ENCODE results near the gene TMPRSS11F. TPM values are rescaled to one million over a fixed set of nuclear protein-coding genes. Genes with fewer than 3 reads are reported as not detected.

TMPRSS11F gene
- total RNA-seq, 1 donor from 2014 or later = 13.8 TPM

- intact Hi-C loops (cut with DNase I) = no loop called here
- H3K4me1 ChIP-seq = no peaks in the 10 kb centered on the region
- no peaks in the 10 kb centered on the region for H3K36me3 ChIP-seq
- TF ChIP-seq POLR2A (IDR thresholded peaks at IDR 0.05) (no peak), POLR2AphosphoS5 (IDR thresholded peaks at IDR 0.05; ENCODE audit: insufficient read depth in 1 of 2, low read depth in 1 of 2) (no peak), CTCF (IDR thresholded peaks at IDR 0.05) (no peak)
- no peak for DNase-seq (ENCODE audit: extremely low spot score in 2 of 2)
- no peak overlapping the region for H3K27ac ChIP-seq
- H3K9me3 ChIP-seq = no peaks in the 10 kb centered on the region
- H3K4me3 ChIP-seq = no peak overlapping the region
- no peaks in the 10 kb centered on the region for H3K27me3 ChIP-seq
Measured at GRCh38 chr4:68082758-68083157, 46.9 kb downstream of the TMPRSS11F start.

- Histone ChIP-seq H3K4me1 (no peaks in the 10 kb centered on the region), H3K4me3 (no peak overlapping the region), H3K27ac (no peak overlapping the region), H3K36me3 (no peaks in the 10 kb centered on the region), H3K27me3 (no peaks in the 10 kb centered on the region), H3K9me3 (no peaks in the 10 kb centered on the region)
- TF ChIP-seq POLR2A (IDR thresholded peaks at IDR 0.05) = no peak
- intact Hi-C loops (cut with DNase I) = no loop called here
- no peak for DNase-seq (ENCODE audit: extremely low spot score in 2 of 2)
Measured at GRCh38 chr4:68079928-68080327, 49.7 kb downstream of the TMPRSS11F start.

GRCh38 chr4:68077737-68078136, 51.9 kb downstream of the TMPRSS11F start:
- TF ChIP-seq CTCF (IDR thresholded peaks at IDR 0.05) (no peak), POLR2A (IDR thresholded peaks at IDR 0.05) (no peak), POLR2AphosphoS5 (IDR thresholded peaks at IDR 0.05; ENCODE audit: insufficient read depth in 1 of 2, low read depth in 1 of 2) (no peak)
- DNase-seq (ENCODE audit: extremely low spot score in 2 of 2) = no peak
- intact Hi-C loops (cut with DNase I) = no loop called here
- H3K36me3 ChIP-seq = no peaks in the 10 kb centered on the region
- no peak overlapping the region for H3K27ac ChIP-seq
- H3K9me3 ChIP-seq = no peaks in the 10 kb centered on the region
- no peak overlapping the region for H3K4me3 ChIP-seq
- H3K4me1 ChIP-seq = no peaks in the 10 kb centered on the region
- no peaks in the 10 kb centered on the region for H3K27me3 ChIP-seq

- no peak overlapping the region for H3K4me3 ChIP-seq
- no peaks in the 10 kb centered on the region for H3K27me3 ChIP-seq
- H3K9me3 ChIP-seq = no peaks in the 10 kb centered on the region
- no peak overlapping the region for H3K27ac ChIP-seq
- intact Hi-C loops (cut with DNase I) = no loop called here
- H3K36me3 ChIP-seq = no peaks in the 10 kb centered on the region
- DNase-seq (ENCODE audit: extremely low spot score in 2 of 2) = no peak
- no peak for TF ChIP-seq POLR2A (IDR thresholded peaks at IDR 0.05)
- no peak for TF ChIP-seq POLR2AphosphoS5 (IDR thresholded peaks at IDR 0.05; ENCODE audit: insufficient read depth in 1 of 2, low read depth in 1 of 2)
- TF ChIP-seq CTCF (IDR thresholded peaks at IDR 0.05) = no peak
- no peaks in the 10 kb centered on the region for H3K4me1 ChIP-seq
Measured at GRCh38 chr4:68077301-68077700, 52.4 kb downstream of the TMPRSS11F start.

- no peaks in the 10 kb centered on the region for H3K4me1 ChIP-seq
- H3K27ac ChIP-seq = no peak overlapping the region
- DNase-seq (ENCODE audit: extremely low spot score in 2 of 2) = no peak
- no peaks in the 10 kb centered on the region for H3K27me3 ChIP-seq
- H3K36me3 ChIP-seq = no peaks in the 10 kb centered on the region
- TF ChIP-seq POLR2A (IDR thresholded peaks at IDR 0.05) (no peak), POLR2AphosphoS5 (IDR thresholded peaks at IDR 0.05; ENCODE audit: insufficient read depth in 1 of 2, low read depth in 1 of 2) (no peak), CTCF (IDR thresholded peaks at IDR 0.05) (no peak)
- no peaks in the 10 kb centered on the region for H3K9me3 ChIP-seq
- intact Hi-C loops (cut with DNase I) = no loop called here
- no peak overlapping the region for H3K4me3 ChIP-seq
Measured at GRCh38 chr4:68076194-68076593, 53.5 kb downstream of the TMPRSS11F start.

GRCh38 chr4:68074397-68074796, 55.3 kb downstream of the TMPRSS11F start:
- no peak overlapping the region for H3K27ac ChIP-seq
- no peak overlapping the region for H3K4me3 ChIP-seq
- no peaks in the 10 kb centered on the region for H3K27me3 ChIP-seq
- no peaks in the 10 kb centered on the region for H3K4me1 ChIP-seq
- intact Hi-C loops (cut with DNase I) = no loop called here
- no peaks in the 10 kb centered on the region for H3K9me3 ChIP-seq
- TF ChIP-seq POLR2A (IDR thresholded peaks at IDR 0.05) (no peak), POLR2AphosphoS5 (IDR thresholded peaks at IDR 0.05; ENCODE audit: insufficient read depth in 1 of 2, low read depth in 1 of 2) (peak in 1 of 2 donors; percentile 72), CTCF (IDR thresholded peaks at IDR 0.05) (no peak)
- no peak for DNase-seq (ENCODE audit: extremely low spot score in 2 of 2)
- no peaks in the 10 kb centered on the region for H3K36me3 ChIP-seq
